Motor neuron (in vitro differentiated cells): ENCODE results near the gene CAPN8. TPM values are rescaled to one million over a fixed set of nuclear protein-coding genes. Genes with fewer than 3 reads are reported as not detected.
A peak's percentile ranks its signal among the peaks of the same experiment; 100 is the strongest.

Source experiments
- ATAC-seq, 8 experiments: fragments of 200-7000 bp; cut with Tn5 transposase; replicated peaks in 6 of 8; 2 replicates each; pipeline ENCODE4 v1.8.0; 2021; ENCODE audit warnings: mild to moderate bottlenecking in 8 of 8, moderate library complexity in 8 of 8
- H3K27ac ChIP-seq, 2 donors: fragments of 250-450 bp; sonication (Bioruptor Pico); 2 replicates each; pipeline ENCODE4 v1.9.0; 2021; ENCODE audit warnings: antibody characterized with exemption in 2 of 2, mild to moderate bottlenecking in 2 of 2, moderate library complexity in 1 of 2
- H3K4me1 ChIP-seq, 2 donors: fragments of 250-450 bp; sonication (Bioruptor Pico); replicated peaks in 1 of 2; 2 replicates each; pipeline ENCODE4 v1.6.1; 2021; ENCODE audit warnings: antibody characterized with exemption in 2 of 2, mild to moderate bottlenecking in 2 of 2, moderate library complexity in 1 of 2
- H3K4me3 ChIP-seq, 5 donors: fragments of 250-450 bp; sonication (Bioruptor Pico); 2 replicates each; pipeline ENCODE4 v1.9.0; 2021; ENCODE audit warnings: antibody characterized with exemption in 5 of 5, mild to moderate bottlenecking in 5 of 5, moderate library complexity in 4 of 5
- WGBS, 10 experiments: fragments of 450-650 bp; shearing (Covaris generic); methylation state at CpG; one replicate each; pipeline ENCODE4 v1.0.0; 2022; 5-methylcytosine and 5-hydroxymethylcytosine counted together
- in situ Hi-C, 9 experiments: fragments of 400-800 bp; cut with MboI; loops; one replicate each; pipeline ENCODE4 v1.15.0; 2021; ENCODE audit warnings: low sequenced_read_pairs in 9 of 9, low pct_unique_long_range_greater_than_20kb in 2 of 9; ENCODE audit not compliant: unreplicated experiment in 9 of 9
- total RNA-seq, 8 experiments: library from RNA; unstranded; fragments of 300-600 nt; gene quantifications; 2 replicates each; pipeline versions ENCODE4 v1.2.3 to v1.2.4, GENCODE V29; 2022

The CAPN8 gene
- total RNA-seq, 8 experiments from 2014 or later, result 0.05 to 6.1 (median 1.5) TPM; not detected in 1

GRCh38 chr1:223500560-223501425 is 164.7 kb downstream of the CAPN8 start:
- in situ Hi-C loops, result no loop called here
- Histone ChIP-seq H3K4me3 (no peak overlapping the region), H3K4me1 (no peaks in the 10 kb centered on the region), H3K27ac (no peak overlapping the region)
- ATAC-seq, result peak in 5 of 8 experiments; percentile 47 to 97 (median 78)
- WGBS, 10 experiments, result 33 to 100% (median 70%) methylated on average over 1 to 6 of the region's 11 CpGs; no CpG with 5 or more reads in 1 of the 10 experiments

GRCh38 chr1:223496883-223497282 is 168.6 kb downstream of the CAPN8 start:
- WGBS, 10 experiments, result 60 to 100% (median 80%) methylated on average over 1 to 6 of the region's 6 CpGs
- peak in 2 of 8 experiments; percentile 49 to 60 for ATAC-seq
- Histone ChIP-seq H3K4me3 (no peak overlapping the region), H3K27ac (no peak overlapping the region), H3K4me1 (no peaks in the 10 kb centered on the region)
- in situ Hi-C loops, result no loop called here

GRCh38 chr1:223494926-223495645 is 170.4 kb downstream of the CAPN8 start:
- 72 to 100% (median 93%) methylated on average over 1 to 10 of the region's 11 CpGs; no CpG with 5 or more reads in 1 of the 10 experiments for WGBS, 10 experiments
- no peaks in the 10 kb centered on the region for H3K4me1 ChIP-seq
- H3K4me3 ChIP-seq, result no peak overlapping the region
- in situ Hi-C loops, result no loop called here
- no peak for ATAC-seq
- H3K27ac ChIP-seq, result no peak overlapping the region

GRCh38 chr1:223492044-223492443 is 173.5 kb downstream of the CAPN8 start:
- WGBS, 10 experiments, result 31 to 70% (median 48%) methylated on average over 1 to 7 of the region's 7 CpGs; no CpG with 5 or more reads in 6 of the 10 experiments
- in situ Hi-C loops, result no loop called here
- Histone ChIP-seq H3K27ac (no peak overlapping the region), H3K4me1 (no peaks in the 10 kb centered on the region), H3K4me3 (no peak overlapping the region)
- ATAC-seq, result no peak

Other genes with a start within 250 kb of the CAPN8 start
- gene CAPN2, start 46.8 kb upstream of the CAPN8 start, total RNA-seq, result 100 to 1,000 TPM in 4 of 8 experiments, 10 to 100 TPM in 4; 46.9 to 180 (median 88.0) TPM
- 10 to 100 TPM; 13.1 to 40.2 (median 23.3) TPM for gene TP53BP2, start 180.2 kb upstream of the CAPN8 start, total RNA-seq